HG03439 (cell line): Measurements from ENCODE around the gene BAHCC1.
"Not testable (repeated sequence)": the region's sequence is repeated elsewhere in the genome, so short reads cannot be mapped to it uniquely, and the experiment has no call there.

ENCODE experiments used
- ATAC-seq: cut with Tn5 transposase; IDR thresholded peaks from one replicate; pipeline ENCODE4 v1.9.1; 2021; ENCODE audit warnings: mild to moderate bottlenecking, moderate library complexity; ENCODE audit not compliant: unreplicated experiment

BAHCC1 gene

GRCh38 chr17:81411305-81411704 lies 16.0 kb downstream of the BAHCC1 start:
- ATAC-seq: no peak

GRCh38 chr17:81412490-81413093 lies 17.3 kb downstream of the BAHCC1 start:
- ATAC-seq: no peak

GRCh38 chr17:81413497-81414135 lies 18.4 kb downstream of the BAHCC1 start:
- no peak for ATAC-seq

- no peak for ATAC-seq
These were observed 19.7 kb downstream of the BAHCC1 start for GRCh38 chr17:81414756-81415516.

GRCh38 chr17:81415681-81416080 lies 20.4 kb downstream of the BAHCC1 start:
- ATAC-seq: no peak

- ATAC-seq: no peak
These were observed 21.4 kb downstream of the BAHCC1 start for GRCh38 chr17:81416612-81417011.

- no peak for ATAC-seq
These were observed 22.0 kb downstream of the BAHCC1 start for GRCh38 chr17:81417049-81417878.

GRCh38 chr17:81417879-81418709 lies 22.8 kb downstream of the BAHCC1 start:
- no peak for ATAC-seq

- ATAC-seq: no peak
These were observed 23.6 kb downstream of the BAHCC1 start for GRCh38 chr17:81418710-81419318.

- ATAC-seq: no peak
These were observed 24.1 kb downstream of the BAHCC1 start for GRCh38 chr17:81419319-81419885.

GRCh38 chr17:81419886-81420768 lies 24.9 kb downstream of the BAHCC1 start:
- no peak for ATAC-seq

GRCh38 chr17:81420769-81421462 lies 25.7 kb downstream of the BAHCC1 start:
- no peak for ATAC-seq

- ATAC-seq: no peak
These were observed 27.8 kb downstream of the BAHCC1 start for GRCh38 chr17:81422776-81423697.

GRCh38 chr17:81423698-81424071 lies 28.4 kb downstream of the BAHCC1 start:
- no peak for ATAC-seq

- ATAC-seq: no peak
These were observed 29.1 kb downstream of the BAHCC1 start for GRCh38 chr17:81424151-81425017.

- not testable (repeated sequence) for ATAC-seq
These were observed 29.8 kb downstream of the BAHCC1 start for GRCh38 chr17:81425041-81425440.
